Measurements from ENCODE around the gene TOMM70. TPM values are rescaled to one million over a fixed set of nuclear protein-coding genes. Genes with fewer than 3 reads are reported as not detected.

The TOMM70 gene
- total and polyA plus RNA-seq, 10 of the 15 experiments (the other 5 are each of a cell fraction or from before 2014, with no cell fraction given) = 12.7 to 64.1 (median 41.3) TPM

DNA sequence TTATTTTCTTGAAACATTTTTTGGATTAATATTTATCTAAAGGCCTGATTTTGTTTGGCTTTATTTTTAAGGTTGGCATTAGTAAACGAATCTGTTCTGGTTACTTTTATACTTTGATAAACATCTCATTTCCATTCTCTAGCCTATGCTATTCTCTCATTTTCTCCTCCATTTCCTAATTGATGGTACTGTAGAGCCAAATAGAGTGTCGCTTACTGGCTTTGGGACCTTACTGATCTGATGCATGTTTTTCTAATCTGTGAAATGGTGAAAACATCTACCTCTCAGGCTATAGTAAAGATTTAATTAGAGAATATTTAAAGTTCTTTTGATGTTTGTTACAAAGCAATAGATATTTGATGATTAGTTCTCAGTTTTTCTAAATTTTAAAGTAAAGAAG lies 2.0 kb upstream of the TOMM70 start:
- TF ChIP-seq KLF5 (IDR thresholded peaks at IDR 0.05; ENCODE audit: partially characterized antibody) (no peak), E2F4 (IDR thresholded peaks at IDR 0.05; ENCODE audit: low read depth, low read length) (no peak), CHD1 (IDR thresholded peaks at IDR 0.05; ENCODE audit: low read depth, low read length) (no peak), BMI1 (IDR thresholded peaks at IDR 0.05; ENCODE audit: borderline replicate concordance) (no peak), BRCA1 (IDR thresholded peaks at IDR 0.05; ENCODE audit: low read depth, low read length) (no peak), WRNIP1 (IDR thresholded peaks at IDR 0.05; ENCODE audit: borderline replicate concordance, low read depth, low read length) (no peak)
- TF ChIP-seq, protein P1, sequence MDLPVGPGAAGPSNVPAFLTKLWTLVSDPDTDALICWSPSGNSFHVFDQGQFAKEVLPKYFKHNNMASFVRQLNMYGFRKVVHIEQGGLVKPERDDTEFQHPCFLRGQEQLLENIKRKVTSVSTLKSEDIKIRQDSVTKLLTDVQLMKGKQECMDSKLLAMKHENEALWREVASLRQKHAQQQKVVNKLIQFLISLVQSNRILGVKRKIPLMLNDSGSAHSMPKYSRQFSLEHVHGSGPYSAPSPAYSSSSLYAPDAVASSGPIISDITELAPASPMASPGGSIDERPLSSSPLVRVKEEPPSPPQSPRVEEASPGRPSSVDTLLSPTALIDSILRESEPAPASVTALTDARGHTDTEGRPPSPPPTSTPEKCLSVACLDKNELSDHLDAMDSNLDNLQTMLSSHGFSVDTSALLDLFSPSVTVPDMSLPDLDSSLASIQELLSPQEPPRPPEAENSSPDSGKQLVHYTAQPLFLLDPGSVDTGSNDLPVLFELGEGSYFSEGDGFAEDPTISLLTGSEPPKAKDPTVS (IDR thresholded peaks at IDR 0.05; ENCODE audit: low read depth, low read length) = no peak
- H3K36me3 ChIP-seq (ENCODE audit: control insufficient read depth in 2 of 2, insufficient read depth in 2 of 2, low read length in 1 of 2) = no peaks in the 10 kb centered on the region; a peak in 1 of 4 replicates
- no peak for ATAC-seq
- ChIA-PET POLR2A (interaction anchor here (0.7 kb wide), 1 partner anchor 251 kb away, joined by 3 read pairs; no protein-coding TSS in a partner anchor), SMC1A (ENCODE audit: uncharacterized antibody, unreplicated experiment) (interaction anchor here (0.9 to 1.9 kb wide), 9 partner anchors 9 to 187 kb away, joined by 3 to 8 read pairs (median 4); no protein-coding TSS in a partner anchor), RAD21 (ENCODE audit: unreplicated experiment) (interaction anchor here (0.7 to 1.6 kb wide), 5 partner anchors 12 to 334 kb away, joined by 3 to 6 read pairs (median 4); no protein-coding TSS in a partner anchor), CTCF (interaction anchor here (0.9 to 1.9 kb wide), 7 partner anchors 11 to 188 kb away, joined by 3 to 6 read pairs (median 4); no protein-coding TSS in a partner anchor)
- FAIRE-seq = no peak
- H3K4me3 ChIP-seq = peak overlapping the region; percentile 73
- no peak for DNase-seq (ENCODE audit: low read depth, low spot score)
- H3K27me3 ChIP-seq (replicated peaks in 1 of 2; ENCODE audit: control insufficient read depth in 2 of 2, insufficient read depth in 2 of 2, low read length in 1 of 2) = no peaks in the 10 kb centered on the region
- H4K20me1 ChIP-seq (ENCODE audit: control insufficient read depth, insufficient read depth) = no peaks in the 10 kb centered on the region
- in situ Hi-C loops (cut with MboI) (no loop called here), intact Hi-C loops (cut with micrococcal nuclease; ENCODE audit: unreplicated experiment) (loop anchor here (5.0 kb wide), 1 partner anchor 189 kb away; no protein-coding TSS in a partner anchor)
- 50% methylated on average over 2 of the region's 2 CpGs for WGBS (ENCODE audit: insufficient coverage, insufficient replicate concordance, low lambda C conversion rate, missing lambda C conversion rate)
- peaks cover 8% of the 10 kb centered on the region; the same call in 2 of the 3 replicates for H3K9me3 ChIP-seq (replicated peaks; ENCODE audit: control insufficient read depth, insufficient read depth, low read length)
- H2AFZ ChIP-seq (ENCODE audit: control insufficient read depth, low read depth, low read length) = no peak overlapping the region
- H3K9ac ChIP-seq (ENCODE audit: control insufficient read depth, insufficient read depth, low read length) = peak overlapping the region; percentile 81; the same call in 1 of the 2 replicates
- H3K4me2 ChIP-seq (ENCODE audit: control insufficient read depth, insufficient read depth) = peak overlapping the region; percentile 58
- peaks cover 67% of the 10 kb centered on the region for H3K79me2 ChIP-seq (ENCODE audit: control insufficient read depth, insufficient read depth, low read length)
- H3K4me1 ChIP-seq (ENCODE audit: control insufficient read depth, insufficient read depth, low read length) = no peaks in the 10 kb centered on the region
- H3K27ac ChIP-seq (ENCODE audit: control insufficient read depth, insufficient read depth) = peak overlapping the region; percentile 99; the same call in 1 of the 2 replicates
- BruUV-seq (replicated peaks) = no TSS peak
